DLD1 (cell line): ENCODE measurements around the gene GRIK2.
"Not testable (repeated sequence)": the region's sequence is repeated elsewhere in the genome, so short reads cannot be mapped to it uniquely, and the experiment has no call there.

Experiments
- in situ Hi-C: cut with HindIII; loops from 2 replicates; pipeline ENCODE4 v1.10.0; 2017; ENCODE audit warnings: low sequenced_read_pairs

The GRIK2 gene

DNA sequence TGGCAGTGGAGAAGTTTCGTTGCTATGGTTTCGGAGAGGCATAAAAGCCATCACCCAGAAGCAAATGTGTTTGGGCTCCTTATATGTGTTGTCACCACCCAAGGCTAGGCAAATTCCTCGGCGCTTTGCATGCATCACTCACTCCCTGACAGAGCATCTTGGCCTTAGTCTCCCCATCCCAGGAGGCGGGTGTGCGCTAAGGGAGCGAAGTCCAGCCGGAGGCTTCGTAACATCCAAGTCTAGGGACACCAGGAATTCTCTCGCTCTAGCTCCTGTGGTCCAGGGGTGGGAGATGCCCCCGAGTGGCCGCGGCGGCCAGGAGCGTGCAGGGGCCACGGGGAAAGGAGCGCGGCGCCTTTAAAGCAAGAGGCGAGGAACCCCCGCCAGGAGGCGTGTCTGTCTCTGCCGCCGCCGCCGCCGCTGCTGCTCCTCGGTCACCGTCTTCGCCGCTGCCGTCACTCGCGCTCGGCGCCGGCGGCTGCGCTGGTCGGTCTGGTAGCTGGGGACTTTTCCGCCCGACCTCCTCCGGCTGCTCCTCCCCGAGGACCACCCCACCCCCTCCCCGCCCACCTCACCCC, at the start of gene GRIK2:
GRIK2 (plus strand) TSS at position 458 of the 578 bp plus-strand sequence.
- in situ Hi-C loops = no loop called here

GRCh38 chr6:101344885-101345284, 48.6 kb upstream of the GRIK2 start:
- in situ Hi-C loops = no loop called here

GRCh38 chr6:101348816-101349215, 44.7 kb upstream of the GRIK2 start:
- in situ Hi-C loops = no loop called here

- in situ Hi-C loops = not testable (repeated sequence)
Observed at GRCh38 chr6:101350631-101351030, 42.9 kb upstream of the GRIK2 start.

- in situ Hi-C loops = no loop called here
Observed at GRCh38 chr6:101351173-101351572, 42.3 kb upstream of the GRIK2 start.

- in situ Hi-C loops = no loop called here
Observed at GRCh38 chr6:101352316-101352715, 41.2 kb upstream of the GRIK2 start.

DNA sequence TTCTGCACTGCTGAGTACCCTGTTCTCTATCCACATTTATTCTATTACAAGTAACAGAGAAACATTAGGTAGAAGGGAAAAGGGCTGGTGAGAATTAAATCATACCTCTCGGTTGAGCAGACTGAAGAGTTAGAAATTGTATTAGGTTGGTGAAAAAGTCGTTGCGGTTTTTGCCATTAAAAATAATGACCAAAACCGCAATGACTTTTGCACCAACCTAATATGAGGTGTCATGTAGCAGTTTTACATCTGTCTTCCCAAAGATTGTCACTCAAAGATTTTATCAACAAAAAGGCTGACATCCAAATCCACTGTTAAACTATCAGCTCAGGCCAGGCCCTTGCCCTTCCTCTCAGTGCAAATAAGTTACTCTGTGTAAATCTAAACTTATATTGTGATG, 28.3 kb upstream of the GRIK2 start:
- in situ Hi-C loops = no loop called here

DNA sequence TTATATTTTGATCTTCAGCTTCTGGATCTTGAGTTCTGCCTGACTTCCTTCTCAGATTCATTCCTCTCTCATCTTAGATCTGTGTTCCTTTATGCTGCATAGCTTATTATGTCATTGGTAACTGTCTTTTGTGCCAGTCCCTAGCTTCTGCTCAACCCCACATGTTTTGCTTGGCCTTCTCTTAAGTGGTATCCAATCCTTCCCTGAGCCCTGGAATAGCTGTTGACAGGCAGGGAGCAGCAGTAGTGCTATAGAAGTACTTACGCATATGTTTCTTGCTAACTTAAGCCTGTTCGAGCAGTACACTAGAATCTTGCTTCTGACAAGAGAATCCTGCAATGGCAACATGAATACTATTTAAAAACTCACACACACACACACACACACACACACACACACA, 13.6 kb upstream of the GRIK2 start:
- in situ Hi-C loops = no loop called here

DNA sequence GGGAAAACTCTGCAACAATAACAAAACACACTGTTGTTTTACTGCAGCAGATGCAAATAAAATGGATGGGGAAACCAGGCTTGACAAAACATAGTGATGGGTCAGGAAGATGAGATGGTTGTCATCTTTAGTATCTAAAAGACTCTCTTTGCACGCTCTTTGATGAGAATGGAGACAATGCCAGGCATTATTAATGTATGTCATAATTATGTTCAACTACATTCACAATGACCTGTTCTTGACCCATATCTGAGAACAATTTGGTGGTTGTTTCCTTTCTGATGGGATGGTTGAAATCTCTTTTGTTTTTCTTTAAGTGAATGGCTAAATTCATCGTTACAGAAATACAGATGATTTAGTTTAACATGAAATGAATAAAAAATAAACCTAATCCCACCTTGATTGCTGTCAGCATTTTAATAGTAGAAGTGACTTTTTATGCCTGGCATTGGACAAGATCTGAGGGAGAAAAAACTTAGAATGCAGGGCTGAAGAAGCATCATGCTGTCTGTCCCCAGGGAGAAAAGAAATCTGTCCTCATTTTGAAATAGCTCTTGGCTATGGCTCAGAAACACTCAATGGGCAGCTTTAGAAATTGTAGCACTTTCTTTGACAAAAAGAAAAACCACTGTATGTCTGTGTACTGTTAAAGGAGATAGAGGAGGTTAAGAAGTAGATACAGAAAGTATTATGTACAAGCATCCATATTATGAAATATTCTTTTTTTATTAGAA, 12.4 kb upstream of the GRIK2 start:
- in situ Hi-C loops = no loop called here

GRCh38 chr6:101383747-101384146, 9.8 kb upstream of the GRIK2 start:
- in situ Hi-C loops = not testable (repeated sequence)

- in situ Hi-C loops = no loop called here
Observed at GRCh38 chr6:101386982-101387381, 6.5 kb upstream of the GRIK2 start.

GRCh38 chr6:101391772-101392585, 1.5 kb upstream of the GRIK2 start:
- in situ Hi-C loops = no loop called here

- in situ Hi-C loops = no loop called here
Observed at GRCh38 chr6:101392586-101393230, 800 bp upstream of the GRIK2 start.

GRCh38 chr6:101393829-101394251, 332 bp downstream of the GRIK2 start:
- in situ Hi-C loops = no loop called here

DNA sequence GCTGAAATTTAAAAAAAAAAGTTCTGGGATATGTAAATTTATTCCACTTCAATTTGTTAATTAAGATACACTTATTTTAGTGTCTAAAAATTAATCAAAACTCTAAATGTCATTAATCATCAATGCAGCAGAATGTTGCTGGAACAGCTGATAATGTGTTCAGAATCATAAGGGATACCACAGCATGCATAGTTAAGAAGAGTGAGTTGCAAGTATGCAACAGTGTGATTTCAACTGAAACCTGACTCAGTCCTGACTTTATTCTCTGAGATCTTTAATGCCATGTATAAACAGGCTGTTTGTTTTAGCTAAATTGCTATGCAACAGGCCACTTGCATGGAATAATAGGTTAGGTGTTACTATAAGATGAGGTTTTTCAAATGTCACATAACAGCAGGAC, 1.4 kb downstream of the GRIK2 start:
- in situ Hi-C loops = no loop called here

GRCh38 chr6:101395345-101395744, 1.8 kb downstream of the GRIK2 start:
- in situ Hi-C loops = no loop called here

- in situ Hi-C loops = no loop called here
Observed at GRCh38 chr6:101396548-101397173, 3.2 kb downstream of the GRIK2 start.

DNA sequence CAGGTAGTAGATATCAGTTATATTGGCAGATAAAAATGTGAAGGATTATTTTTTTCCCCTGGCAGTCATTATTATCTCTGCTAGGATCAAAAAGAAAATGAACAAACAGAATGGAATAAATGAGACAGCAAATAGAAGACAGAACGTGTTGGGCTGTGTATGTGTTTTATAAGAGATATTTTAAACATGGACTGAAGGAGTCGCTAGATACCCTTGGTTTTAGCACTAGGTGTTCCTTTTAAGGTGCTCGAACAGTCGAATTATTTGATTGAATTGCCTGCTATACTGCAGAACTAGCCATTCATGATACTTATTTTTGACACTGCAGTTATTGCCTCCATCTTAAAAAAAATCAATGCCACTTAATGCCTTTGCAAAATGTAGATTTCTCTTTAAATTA, 3.7 kb downstream of the GRIK2 start:
- in situ Hi-C loops = no loop called here

DNA sequence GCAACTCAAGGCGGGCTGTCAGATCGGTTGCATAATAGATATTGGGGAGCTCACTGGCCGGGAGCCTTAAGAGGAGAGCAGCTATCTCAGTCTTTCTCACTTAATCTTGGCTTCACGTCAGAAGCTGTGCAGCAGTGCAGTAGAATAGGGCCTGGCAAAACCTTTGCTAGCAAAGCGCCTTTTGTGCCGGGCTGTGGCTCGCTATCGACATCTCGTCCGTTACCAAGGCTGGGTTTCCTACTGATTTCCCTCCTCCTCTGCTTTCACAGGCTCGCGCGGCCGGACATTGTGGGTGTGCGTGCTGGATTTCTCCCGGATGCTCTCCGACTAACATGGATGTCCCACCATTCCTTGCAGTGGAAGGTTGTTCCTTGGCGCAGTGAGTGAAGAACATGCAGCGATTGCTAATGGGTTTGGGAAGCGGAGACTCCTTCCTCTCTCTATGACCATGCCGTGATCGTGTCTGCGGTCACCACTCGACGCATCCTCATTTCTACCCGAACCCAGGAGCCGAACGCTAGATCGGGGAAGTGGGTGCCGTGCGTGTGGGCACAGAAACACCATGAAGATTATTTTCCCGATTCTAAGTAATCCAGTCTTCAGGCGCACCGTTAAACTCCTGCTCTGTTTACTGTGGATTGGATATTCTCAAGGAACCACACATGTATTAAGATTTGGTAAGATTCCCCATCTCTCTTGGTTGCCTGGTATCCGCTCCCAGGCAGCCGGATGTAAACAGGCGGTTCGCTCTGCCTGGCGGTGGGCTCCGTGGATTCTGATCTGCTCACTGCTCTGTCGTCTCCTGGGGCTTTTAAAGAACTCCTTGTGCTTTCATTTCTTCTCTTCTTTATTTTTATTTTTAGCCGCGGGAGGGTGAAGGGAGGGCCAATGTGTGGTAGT, 5.5 kb downstream of the GRIK2 start:
- in situ Hi-C loops = no loop called here

GRCh38 chr6:101399616-101400162, 6.2 kb downstream of the GRIK2 start:
- in situ Hi-C loops = no loop called here
